Activated CD4-positive, alpha-beta T cell treated with anti-CD3 and anti-CD28 coated beads, Interleukin-2, Interleukin-6, amounts not matched to agents 100 ng/mL and 50 ng/mL, durations not matched to agents 16 hours and 8 hours (primary cell): ENCODE measurements around the gene C1QTNF3.
"Not testable (repeated sequence)": the region's sequence is repeated elsewhere in the genome, so short reads cannot be mapped to it uniquely, and the experiment has no call there.

Experiments used
- DNase-seq: peaks from one replicate; pipeline ENCODE4 v3.0.0-alpha.2; 2020

C1QTNF3 gene

DNA sequence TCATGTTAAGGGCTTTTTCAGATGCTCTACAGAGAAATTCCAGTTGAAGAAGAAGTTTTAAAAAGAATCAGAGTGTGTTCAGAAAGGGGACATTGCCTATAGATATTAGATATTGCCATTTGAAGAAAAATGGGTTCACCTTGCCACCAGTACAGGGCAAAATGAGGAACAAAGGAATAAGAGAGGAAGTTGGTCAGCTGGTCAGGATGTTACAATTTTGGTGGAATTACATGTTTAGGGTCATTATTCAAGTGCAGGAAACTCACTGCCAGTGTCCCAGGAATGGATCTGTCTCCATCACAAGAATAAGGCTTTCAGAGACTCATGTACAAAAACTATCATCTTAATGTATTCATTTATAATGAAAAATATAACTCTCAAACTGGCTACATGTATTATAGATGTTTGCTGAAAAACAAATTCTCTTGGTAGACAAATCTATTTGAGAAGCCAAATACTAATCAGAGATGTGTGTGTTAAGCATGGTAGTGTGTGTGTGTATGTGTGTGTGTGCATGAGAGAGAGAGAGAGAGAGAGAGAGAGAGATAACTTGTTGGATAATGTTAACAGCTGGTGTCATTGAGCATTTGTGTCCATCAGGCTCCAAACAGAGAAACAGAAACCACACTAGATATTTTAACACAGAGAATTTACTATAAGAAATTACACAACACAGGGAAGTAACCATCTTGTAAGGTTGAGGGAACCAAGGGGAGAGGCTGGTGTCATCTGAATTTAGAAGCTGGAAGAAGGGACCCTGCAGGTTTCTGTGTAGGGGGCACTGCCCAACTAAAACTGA, 5.0 kb upstream of the C1QTNF3 start:
- no peak for DNase-seq

DNA sequence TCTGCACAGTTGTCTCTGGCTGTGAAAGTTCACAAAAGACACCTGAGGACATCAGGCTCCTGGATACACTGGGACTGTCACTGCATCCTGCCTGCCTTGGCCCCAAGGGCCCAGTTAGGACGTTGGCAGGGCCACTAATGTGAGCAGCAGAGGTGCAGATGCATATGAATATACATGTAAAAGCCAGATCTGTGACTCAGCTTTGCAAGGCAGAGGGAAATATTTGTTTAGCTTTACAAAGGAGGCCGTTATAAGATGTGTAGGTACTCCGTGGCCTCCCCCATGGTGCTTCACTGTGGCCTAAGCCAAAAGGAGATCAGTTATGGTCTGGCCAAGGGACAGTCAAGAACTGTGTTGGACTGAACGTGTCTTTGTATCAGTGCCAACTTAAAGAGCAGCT, 4.1 kb upstream of the C1QTNF3 start:
- no peak for DNase-seq

DNA sequence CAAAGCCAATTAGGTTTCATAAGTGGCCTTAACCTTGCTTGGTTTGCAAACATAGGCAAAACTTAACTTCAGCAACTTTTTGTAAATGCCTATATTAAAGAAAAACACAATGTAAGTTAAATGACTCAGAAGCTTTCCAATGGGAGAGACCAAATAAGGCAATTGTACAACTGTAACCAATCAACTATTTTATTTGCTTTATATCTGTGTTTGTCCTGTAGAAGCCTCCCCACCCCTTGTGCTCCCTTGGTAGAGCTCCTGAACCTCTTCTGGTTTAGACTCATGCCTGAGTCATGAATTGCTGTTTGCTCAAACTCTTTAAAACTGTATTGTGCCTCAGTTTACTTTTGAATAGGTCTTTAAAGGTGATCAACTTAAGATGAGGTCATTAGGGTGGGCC, 3.0 kb upstream of the C1QTNF3 start:
- DNase-seq: no peak

DNA sequence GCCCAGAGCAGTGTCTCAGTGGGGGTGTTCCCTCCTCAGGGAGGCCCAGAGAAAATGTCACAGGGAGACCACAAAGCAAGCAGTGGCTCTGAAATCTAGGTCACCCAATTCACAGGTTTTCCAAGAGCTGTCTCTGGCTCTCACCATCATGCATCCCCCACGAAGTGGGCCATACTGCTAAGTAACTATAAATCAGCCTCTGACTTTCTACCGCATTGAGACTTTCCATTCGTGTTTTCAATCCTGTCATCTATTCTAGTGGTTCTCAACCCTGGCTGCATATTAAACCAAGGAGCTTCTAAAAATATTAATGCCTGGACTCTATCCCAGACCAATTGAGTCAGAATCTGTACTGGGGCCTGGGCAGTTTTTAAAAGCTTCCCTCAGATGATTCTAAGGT, 2.0 kb upstream of the C1QTNF3 start:
- DNase-seq: no peak

DNA sequence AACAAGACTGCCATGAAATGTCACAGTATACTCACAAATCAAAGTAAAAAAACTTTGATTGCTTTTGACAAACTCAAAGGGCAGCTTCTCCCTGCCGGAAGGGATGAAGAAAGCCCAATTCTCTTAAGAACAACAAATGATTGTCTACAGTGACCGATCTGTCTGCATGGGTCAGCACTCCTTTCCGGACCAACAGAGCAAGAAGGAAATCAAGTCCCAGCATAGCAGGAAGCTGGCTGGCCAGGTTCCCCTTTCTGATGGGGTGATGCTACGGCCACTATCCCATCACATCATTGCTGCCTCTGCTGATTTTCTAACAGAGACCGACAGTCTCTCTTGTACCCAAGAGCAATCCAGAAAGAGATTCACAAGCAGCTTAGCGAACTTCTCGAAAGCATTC, 692 bp downstream of the C1QTNF3 start:
- DNase-seq: no peak

DNA sequence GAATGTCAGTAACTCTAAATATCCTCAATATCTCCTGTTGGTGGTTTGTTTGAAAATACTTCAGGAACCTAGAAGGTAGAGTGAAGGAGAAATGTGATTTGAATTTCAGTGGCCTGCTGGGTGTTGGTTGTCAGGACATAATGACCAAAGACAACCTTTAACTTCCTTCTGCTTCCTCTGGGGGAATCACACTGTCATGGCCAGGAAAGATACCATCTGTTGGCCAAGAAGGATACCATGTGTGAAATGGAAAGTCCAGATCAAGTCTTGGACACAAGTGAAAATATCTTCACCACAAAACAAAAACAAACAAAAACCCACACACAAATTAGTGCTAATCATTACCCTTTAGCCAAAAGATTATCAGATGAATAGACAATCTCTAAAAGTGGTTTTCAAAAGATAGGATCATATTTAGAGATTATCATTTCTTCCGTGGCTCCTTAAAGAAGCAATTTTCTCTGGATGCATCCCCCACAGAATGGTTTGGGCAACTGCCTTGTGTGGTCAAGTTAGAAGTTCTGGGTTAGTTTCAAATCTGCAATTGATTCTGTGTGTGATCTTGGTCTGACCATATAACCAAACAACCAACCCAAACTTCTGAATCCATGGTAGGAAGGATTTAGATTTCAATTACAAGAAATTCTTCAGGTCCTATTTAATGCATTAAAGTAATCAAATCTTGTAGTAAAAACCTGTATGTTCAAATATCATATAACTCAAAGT, 1.6 kb downstream of the C1QTNF3 start:
- no peak for DNase-seq

DNA sequence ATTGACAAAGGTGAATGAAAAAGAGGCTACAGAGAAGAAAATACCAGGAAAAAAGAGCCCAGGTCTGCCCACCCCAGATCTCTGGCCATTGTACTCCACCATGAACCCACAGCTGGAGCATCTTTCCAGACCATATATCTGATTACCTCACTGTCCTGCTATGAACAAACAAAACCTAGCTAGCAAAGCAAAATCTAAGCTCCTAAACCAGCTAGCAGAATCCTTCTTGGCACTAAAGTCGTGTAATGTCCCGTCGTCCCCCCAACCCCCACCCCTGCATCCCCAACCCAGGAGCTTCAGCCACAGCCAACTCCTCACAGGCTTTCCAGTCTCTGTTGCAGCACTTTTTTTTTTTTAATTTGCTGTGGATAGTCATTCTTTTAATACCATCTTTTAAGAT, 2.5 kb downstream of the C1QTNF3 start:
- DNase-seq: no peak

DNA sequence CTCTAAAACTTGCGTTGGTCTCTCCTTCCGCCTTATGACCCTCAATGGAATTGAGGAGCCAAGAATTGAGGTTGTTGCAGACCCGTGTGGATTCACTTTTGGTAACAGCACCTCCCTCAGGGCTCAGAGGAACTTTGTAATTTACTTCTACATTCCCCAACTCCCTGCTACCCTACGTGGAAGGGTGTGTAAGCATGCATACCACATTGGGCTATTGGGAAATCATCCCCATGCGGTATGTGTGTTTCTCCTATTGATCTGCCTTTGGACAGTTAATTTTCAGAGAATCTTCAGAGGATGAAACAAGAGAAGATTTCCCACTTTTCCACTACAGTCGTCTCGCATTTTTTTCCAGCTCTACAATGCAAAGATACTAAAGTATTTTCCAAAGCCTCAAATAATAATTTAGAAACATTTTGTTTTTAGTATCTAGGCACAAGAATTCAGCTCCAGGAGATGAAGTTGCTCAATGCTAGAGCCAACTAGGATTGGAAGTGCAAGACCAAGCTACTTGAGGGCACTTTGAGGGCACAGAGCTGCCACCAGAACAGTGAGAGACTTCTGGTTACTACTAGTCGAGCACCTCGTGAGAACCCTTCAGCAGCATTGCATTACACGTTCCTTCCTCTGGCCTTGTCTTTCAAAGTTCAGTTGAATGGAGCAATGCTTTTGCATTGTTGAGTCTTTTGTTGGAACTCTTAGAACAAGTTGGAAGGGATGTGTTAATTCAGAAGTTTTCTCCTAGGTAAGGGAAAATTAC, 3.4 kb downstream of the C1QTNF3 start:
- no peak for DNase-seq

DNA sequence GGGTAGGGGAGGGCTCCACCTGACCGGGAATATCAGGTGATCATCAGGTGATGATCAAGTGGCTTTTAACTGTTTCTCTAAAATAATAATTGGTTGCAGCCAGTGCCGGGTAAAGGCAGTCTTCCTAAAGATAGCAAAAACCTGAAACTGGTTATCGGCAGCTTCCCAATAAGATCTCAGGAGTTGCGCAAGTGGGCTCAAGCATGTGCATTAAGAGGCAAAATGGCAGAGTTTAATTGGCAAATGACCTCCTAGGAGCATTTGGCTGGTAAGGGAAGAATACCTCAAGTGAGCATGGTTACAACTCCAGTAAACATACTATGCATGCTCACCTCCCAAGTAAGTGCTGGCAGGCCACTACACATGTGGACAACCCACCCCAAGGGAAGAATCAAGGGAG, 4.2 kb downstream of the C1QTNF3 start:
- no peak for DNase-seq

DNA sequence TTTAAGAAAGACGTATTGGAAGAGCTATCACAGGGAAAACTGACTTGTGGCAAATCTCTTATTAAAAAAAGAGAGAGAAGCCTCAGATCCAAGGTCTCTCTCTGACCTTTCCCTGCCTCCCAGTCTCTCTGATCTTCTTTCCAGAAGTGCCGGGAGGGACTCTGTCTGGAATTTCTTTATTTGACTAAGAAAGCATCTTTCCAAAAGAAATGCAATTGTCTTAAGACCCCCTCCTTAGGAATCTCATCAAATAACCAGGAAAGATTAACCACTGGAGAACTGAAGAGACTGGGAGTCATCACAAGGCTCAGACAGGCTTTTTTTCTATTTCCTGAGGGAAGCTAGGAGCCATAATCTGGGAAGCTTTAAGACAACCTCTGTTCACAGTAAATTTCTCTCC, 4.6 kb downstream of the C1QTNF3 start:
- no peak for DNase-seq

DNA sequence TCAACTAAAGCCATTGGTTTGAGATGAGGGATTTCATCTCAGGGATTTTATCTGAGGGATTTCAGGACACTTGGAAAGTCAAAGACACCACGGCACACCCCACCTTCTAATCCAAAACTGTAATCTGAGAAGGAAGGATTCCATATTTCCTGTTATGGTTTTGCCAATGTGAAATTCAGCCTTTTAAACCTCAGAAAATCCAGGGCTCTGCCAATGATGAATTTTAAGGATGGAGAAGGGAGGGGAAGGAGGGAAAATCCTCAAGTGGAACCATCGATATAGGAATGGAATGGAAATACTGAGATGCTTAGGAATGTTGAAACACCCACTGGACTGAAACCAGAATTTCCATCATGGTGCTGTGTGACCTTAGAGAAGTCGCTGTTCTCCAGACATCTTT, 5.3 kb downstream of the C1QTNF3 start:
- no peak for DNase-seq

DNA sequence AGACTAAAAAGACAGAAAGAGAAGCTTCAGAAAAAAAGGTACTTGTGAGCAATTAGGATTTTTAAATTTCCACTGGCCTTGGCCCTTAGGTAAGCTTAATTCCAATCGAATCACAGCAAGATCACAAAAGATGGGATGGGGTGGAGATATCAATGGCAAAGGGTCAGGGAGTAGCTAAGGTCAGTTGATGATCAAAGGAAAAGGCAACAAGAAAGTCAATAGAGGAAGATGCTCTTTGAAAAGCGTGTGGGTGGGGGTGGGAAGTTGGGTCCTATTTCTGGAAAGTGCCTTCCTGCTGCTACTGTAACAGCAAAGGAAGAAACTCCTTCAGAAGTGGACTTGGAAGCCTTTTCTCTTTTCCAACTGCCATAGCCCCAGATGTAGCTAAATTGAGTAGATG, 7.3 kb downstream of the C1QTNF3 start:
- no peak for DNase-seq

DNA sequence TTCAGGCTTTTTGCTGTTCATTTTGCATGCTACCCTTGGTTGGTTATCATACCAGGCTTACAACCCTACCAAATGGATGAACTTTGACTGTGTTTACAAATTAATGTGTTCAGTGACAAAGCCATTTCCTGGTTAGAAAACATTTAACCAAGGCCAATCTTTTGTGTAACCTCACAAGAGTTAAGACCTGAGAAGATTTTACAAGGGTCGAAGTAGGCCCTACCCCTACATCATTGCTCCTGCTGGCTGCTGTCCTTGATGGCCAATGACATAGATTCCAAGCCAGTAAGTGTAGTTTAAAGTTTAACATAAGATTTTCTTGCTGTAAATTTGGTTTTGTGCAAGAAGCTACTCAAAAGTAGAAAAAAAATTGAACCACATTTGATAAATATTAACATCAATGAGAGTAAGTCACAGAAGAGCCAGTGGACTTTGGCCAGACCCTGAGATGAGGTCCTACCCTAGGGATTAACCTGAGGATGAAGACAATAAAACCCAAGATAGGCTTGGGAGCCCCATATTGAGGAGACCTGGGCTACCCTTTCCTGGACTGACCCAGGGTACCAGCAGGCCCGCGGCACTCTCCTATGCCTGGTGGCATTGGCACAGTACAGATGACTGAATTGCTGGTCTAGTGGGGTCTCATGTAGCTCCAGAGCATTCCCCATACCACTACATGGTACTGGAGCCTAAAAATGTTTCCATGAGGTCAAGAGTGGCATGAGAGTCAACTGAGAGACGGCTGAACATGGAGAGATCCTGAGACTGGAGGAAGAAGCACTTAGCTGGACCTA, 8.3 kb downstream of the C1QTNF3 start:
- no peak for DNase-seq

DNA sequence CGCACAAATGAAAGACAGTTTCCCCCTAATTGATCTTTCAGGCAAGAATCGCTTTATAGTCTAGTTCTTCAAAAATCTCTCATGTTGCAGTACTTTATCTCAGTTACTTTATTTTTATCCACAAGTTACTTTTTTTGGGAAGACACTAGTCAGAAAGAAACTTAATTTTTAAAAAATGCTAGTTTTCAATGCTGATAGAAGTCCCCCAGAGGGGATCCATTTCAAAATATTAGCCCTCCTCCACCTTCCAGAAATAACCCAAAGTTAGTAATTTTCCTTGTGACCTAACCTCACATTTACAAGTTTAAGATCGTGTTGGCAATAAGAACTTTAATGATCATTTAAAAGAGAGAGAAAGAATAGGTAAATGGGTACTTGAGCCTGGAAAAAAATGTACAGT, 11.0 kb downstream of the C1QTNF3 start:
- DNase-seq: no peak

DNA sequence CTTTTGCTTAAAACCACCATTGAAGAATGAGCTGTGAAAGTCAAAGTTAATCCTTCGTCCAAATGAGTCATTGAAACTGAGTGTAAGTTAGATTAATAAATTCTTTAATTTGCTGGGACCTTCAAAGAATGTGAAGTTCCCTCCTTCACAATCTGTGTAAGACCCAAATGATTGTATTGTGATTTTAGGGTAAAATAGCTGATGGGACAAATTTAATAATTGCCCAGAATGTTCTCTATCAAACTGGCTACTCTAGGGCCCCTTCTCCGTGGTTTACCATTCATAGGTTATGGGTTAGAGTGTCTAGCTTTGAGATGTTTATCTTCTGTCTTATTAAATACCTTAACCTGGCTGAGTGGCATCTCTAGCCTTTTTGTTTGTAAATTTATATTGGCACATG, 11.9 kb downstream of the C1QTNF3 start:
- DNase-seq: no peak

DNA sequence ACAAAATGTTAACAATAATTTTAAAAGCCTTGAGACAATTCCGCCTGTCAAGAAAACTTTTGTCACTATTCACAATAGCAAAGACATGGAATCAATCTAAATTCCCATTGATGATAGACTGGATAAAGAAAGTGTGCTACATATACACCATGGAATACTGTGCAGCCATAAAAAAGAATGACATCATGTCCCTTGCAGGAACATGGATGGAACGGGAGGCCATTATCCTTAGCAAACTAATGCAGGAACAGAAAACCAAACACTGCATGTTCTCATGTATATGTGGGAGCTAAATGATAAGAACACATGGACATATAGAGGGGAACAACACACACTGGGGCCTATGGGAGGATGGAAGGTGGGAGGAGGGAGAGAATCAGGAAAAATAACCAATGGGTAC, 12.4 kb downstream of the C1QTNF3 start:
- not testable (repeated sequence) for DNase-seq

DNA sequence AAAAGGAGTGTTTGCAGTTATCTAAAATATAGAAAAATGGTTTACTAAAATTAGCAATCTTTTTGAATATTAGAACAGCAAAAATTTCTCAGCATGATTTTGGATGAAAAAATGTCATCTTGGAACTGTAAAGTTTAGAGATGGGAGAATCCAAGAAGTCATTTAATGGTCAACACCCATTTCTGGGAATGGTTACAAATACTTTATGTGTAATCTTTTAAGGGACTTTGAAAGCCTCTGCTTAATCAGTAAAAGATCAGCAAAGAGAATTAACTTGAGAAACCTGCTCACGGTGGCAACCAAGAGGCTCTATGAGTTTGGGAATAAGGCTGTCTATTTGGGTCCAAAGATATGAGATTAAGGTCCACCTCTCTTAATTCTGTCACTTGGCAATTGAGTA, 13.0 kb downstream of the C1QTNF3 start:
- no peak for DNase-seq

DNA sequence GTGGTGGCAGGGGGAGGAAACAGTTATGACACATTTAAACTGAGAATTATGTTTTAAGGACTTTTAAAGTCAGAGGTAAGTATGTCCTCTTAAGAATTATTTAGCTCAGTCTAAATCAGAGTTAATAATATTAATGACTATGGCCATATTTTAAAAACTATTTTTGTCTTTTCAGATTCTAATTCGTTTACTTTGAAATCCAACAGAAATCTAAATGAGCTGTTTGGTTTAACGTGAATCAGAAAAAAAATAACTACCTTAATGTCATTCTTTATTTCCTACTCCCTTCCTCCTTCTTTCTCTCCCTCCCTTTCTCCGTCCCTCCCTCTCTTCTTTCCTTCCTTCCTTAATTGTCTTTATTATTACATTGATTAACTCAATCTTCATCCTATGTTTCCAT, 14.7 kb downstream of the C1QTNF3 start:
- DNase-seq: no peak

DNA sequence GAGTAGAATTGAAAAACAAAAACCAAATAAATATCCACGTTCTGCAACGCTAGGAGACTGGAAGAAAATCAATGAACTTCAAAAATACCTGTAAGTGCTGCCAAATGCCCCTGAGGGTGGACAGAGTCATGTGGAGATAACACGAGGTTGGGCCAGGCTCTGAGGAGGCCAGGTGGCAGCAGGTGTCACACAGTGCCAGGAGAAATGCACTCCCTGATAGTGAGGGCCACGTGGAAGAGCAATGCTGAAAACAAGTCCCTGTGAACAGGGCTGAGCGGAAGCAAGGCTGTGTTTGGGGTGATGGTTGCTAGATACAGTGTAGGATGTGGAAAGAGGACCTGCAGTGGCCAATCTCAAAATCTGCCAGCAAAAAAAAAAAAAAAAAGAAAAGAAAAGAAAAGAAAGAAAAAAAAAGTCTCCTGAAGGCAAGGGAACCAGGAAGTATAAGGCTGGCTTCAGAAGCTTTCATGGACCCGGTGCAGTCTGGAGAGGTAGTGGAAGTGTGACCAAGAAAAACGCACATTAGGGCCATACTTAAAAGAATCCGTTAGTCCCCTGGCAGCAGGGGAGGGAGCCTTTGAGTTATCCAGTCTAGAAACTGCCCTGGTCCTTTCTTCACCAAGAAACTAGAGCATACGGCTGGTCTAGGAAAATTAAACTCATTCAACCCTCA, 16.8 kb downstream of the C1QTNF3 start:
- no peak for DNase-seq

DNA sequence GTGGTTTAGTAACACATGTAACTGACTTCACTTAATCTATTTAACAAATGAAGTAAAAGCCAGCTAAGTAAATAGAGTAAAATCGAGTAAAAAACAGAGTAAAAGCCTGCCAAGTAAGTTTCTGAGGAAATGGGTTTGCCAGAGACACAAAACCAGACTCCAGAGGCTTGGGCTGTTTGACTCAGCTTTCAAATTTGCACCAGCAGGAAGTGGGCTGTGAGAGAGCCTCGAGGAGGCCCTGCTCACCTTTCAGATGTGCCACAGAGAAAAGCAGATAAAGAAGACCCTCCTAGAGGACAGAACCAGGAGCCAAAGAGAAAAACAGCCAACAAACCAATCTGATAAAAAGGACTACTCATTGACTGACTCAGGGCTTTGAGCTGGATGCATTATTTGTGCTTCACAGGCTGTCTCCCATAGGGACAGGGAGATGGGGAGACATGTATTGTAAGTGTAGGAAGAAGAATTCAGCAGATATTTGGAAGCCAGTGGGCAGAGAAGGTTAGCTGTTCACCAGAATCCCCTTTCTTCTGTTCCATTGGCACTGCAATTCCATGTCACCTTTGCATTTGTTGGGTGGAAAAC, 20.8 kb downstream of the C1QTNF3 start:
- peak; percentile 87 for DNase-seq

DNA sequence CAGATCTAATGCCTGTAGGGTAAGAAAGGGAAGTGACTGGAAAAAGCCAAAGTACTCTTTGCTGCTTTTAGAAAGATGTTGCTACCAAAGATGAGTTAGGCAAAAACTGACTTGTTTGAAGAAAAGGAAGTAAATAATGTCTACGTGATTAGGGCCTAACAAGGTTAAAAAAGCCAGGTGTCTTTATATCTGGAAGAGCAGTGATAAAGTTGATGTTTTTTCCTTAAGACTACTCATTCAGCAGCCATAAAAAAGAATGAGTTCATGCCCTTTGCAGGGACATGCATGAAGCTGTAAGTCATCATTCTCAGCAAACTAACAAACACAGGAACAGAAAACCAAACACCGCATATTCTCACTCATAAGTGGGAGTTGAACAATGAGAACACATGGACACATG, 21.7 kb downstream of the C1QTNF3 start:
- DNase-seq: no peak

DNA sequence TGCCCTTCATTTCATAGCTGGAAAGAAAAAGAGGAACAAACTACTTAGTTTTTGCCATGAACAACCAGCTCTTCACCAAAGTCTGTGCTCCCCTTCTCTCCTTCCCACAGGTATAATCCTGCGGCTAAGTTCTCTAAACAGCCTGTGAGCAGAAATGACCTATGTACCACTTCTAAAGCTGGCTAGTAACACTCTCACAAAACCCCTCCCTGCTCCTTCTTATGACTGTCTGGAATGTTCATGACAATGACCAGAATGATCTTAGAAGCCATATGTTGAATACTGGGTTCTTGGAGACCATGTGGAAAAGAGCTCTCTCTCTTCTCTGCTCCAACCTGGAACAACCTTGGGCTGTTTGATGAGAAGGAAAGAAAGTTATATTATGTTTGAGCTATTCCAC, 22.3 kb downstream of the C1QTNF3 start:
- DNase-seq: no peak
